ENCODE measurements around the gene LIMCH1.

The LIMCH1 gene

DNA sequence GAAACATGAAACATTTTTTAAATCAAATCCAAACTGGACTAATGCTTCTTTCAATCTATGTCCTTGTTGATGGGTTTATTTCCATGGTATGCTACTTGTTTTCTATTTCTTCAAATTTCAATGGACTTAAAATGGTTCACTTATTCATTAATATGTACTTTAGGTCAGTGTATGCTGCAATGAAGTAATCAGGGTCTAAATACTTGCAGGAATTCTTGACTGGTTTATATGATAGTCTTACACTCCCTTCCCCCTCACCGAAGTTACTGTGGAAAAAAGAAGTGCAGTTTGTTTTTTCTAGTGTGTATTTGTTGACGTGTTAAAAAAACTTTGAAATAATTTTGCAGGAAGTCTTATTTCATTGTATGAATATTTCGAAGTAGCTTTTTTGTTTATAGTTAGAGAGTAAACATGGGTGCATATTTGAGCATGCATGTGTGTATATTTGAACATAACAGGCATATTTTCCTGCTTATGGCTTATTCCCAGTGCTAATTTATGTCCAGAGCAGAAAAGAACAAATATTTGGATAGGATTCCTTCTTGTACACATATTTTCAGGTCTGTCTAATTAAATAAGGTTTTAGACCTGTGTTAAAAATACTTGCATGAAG lies 65.0 kb downstream of the LIMCH1 start:
- Histone ChIP-seq H3K4me1 (ENCODE audit: control insufficient read depth, low read depth, low read length) (no peaks in the 10 kb centered on the region), H2AK5ac (ENCODE audit: low read length) (no peak overlapping the region), H3K9ac (ENCODE audit: low read length) (no peak overlapping the region), H2BK15ac (replicated peaks; ENCODE audit: low read depth) (no peak overlapping the region), H2BK5ac (ENCODE audit: low read length) (no peak overlapping the region), H3K4me2 (ENCODE audit: low read length) (no peak overlapping the region), H3K79me1 (ENCODE audit: low read length) (no peaks in the 10 kb centered on the region), H4K5ac (ENCODE audit: low read length) (no peak overlapping the region), H4K8ac (ENCODE audit: low read depth, low read length) (no peak overlapping the region), H3K36me3 (ENCODE audit: control insufficient read depth, insufficient read depth, low read length) (no peaks in the 10 kb centered on the region), H3K4ac (ENCODE audit: low read depth, low read length) (no peak overlapping the region), H2BK120ac (ENCODE audit: low read depth, low read length) (no peak overlapping the region), H3K56ac (ENCODE audit: low read length) (no peak overlapping the region), H3K4me3 (ENCODE audit: low read length) (no peak overlapping the region), H3K18ac (ENCODE audit: low read length) (no peak overlapping the region), H3K79me2 (ENCODE audit: control insufficient read depth, insufficient read depth, low read length) (no peaks in the 10 kb centered on the region), H3K27ac (ENCODE audit: low read depth, low read length) (no peak overlapping the region), H3K23ac (ENCODE audit: low read length) (no peak overlapping the region), H3K27me3 (ENCODE audit: insufficient read depth, low read length, poor library complexity) (no peaks in the 10 kb centered on the region)
- WGBS (ENCODE audit: extremely low coverage, insufficient coverage, low lambda C conversion rate), result 100% methylated on average over 1 of the region's 3 CpGs
- DNase-seq, result no peak

DNA sequence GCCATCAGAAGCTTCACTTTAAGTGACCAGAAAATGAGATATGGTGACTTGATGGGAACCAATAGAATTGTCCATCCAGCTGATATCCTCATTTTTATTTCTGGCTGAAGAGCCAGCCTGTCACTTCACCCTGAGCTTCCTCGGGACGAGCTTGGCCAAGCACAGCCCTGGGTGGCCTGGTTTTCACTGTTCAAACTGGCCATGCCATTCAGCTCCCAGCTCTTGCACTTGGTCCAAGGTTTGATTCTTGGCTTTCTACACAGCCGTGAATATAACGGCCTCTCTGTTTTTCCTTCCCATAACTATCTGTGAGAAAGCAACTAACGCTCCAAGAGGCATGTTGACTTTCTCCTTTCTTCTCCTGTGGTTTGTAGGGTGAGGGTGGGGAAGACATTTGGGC lies 71.9 kb downstream of the LIMCH1 start:
- Histone ChIP-seq H3K4me2 (ENCODE audit: low read length) (no peak overlapping the region), H2BK15ac (replicated peaks; ENCODE audit: low read depth) (no peak overlapping the region), H3K4me3 (ENCODE audit: low read length) (no peak overlapping the region), H3K27me3 (ENCODE audit: insufficient read depth, low read length, poor library complexity) (peaks cover 4% of the 10 kb centered on the region), H2BK5ac (ENCODE audit: low read length) (no peak overlapping the region), H2AK5ac (ENCODE audit: low read length) (no peak overlapping the region), H3K36me3 (ENCODE audit: control insufficient read depth, insufficient read depth, low read length) (no peaks in the 10 kb centered on the region), H2BK120ac (ENCODE audit: low read depth, low read length) (no peak overlapping the region), H3K23ac (ENCODE audit: low read length) (no peak overlapping the region), H3K18ac (ENCODE audit: low read length) (no peak overlapping the region), H3K56ac (ENCODE audit: low read length) (no peak overlapping the region), H3K4ac (ENCODE audit: low read depth, low read length) (no peak overlapping the region), H4K5ac (ENCODE audit: low read length) (no peak overlapping the region), H3K79me1 (ENCODE audit: low read length) (no peaks in the 10 kb centered on the region), H3K27ac (ENCODE audit: low read depth, low read length) (no peak overlapping the region), H3K9ac (ENCODE audit: low read length) (no peak overlapping the region), H4K8ac (ENCODE audit: low read depth, low read length) (no peak overlapping the region), H3K4me1 (ENCODE audit: control insufficient read depth, low read depth, low read length) (peaks cover 11% of the 10 kb centered on the region), H3K79me2 (ENCODE audit: control insufficient read depth, insufficient read depth, low read length) (no peaks in the 10 kb centered on the region)
- no CpG with 5 or more reads among the region's 5 CpGs for WGBS (ENCODE audit: extremely low coverage, insufficient coverage, low lambda C conversion rate)
- DNase-seq, result no peak

DNA sequence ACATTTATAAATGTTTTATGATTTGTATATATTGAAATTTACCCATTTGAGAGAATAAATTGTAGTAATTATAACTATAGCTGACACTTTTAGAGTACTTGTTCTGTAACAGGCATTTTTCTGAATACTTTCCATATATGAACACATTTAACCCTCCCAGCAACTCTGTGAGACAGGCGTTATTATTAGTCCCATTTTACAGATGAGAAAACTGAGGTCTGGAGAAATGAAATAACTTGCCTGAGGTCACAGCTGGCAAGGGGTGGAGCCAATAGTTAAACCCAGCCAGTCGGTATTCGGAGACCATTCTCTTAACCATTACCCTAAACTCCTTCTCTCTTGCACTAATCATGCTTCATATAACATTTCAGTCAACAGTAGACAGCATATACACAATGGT lies 72.5 kb downstream of the LIMCH1 start:
- Histone ChIP-seq H4K5ac (ENCODE audit: low read length) (no peak overlapping the region), H4K8ac (ENCODE audit: low read depth, low read length) (no peak overlapping the region), H3K27me3 (ENCODE audit: insufficient read depth, low read length, poor library complexity) (peaks cover 4% of the 10 kb centered on the region), H3K36me3 (ENCODE audit: control insufficient read depth, insufficient read depth, low read length) (no peaks in the 10 kb centered on the region), H3K4me3 (ENCODE audit: low read length) (no peak overlapping the region), H3K9ac (ENCODE audit: low read length) (no peak overlapping the region), H3K79me1 (ENCODE audit: low read length) (no peaks in the 10 kb centered on the region), H3K23ac (ENCODE audit: low read length) (no peak overlapping the region), H3K4ac (ENCODE audit: low read depth, low read length) (no peak overlapping the region), H3K4me2 (ENCODE audit: low read length) (no peak overlapping the region), H2BK120ac (ENCODE audit: low read depth, low read length) (no peak overlapping the region), H2BK15ac (replicated peaks; ENCODE audit: low read depth) (no peak overlapping the region), H3K79me2 (ENCODE audit: control insufficient read depth, insufficient read depth, low read length) (no peaks in the 10 kb centered on the region), H2AK5ac (ENCODE audit: low read length) (no peak overlapping the region), H3K18ac (ENCODE audit: low read length) (no peak overlapping the region), H3K56ac (ENCODE audit: low read length) (no peak overlapping the region), H2BK5ac (ENCODE audit: low read length) (no peak overlapping the region), H3K27ac (ENCODE audit: low read depth, low read length) (no peak overlapping the region), H3K4me1 (ENCODE audit: control insufficient read depth, low read depth, low read length) (peaks cover 11% of the 10 kb centered on the region)
- no CpG with 5 or more reads among the region's 3 CpGs for WGBS (ENCODE audit: extremely low coverage, insufficient coverage, low lambda C conversion rate)
- no peak for DNase-seq

DNA sequence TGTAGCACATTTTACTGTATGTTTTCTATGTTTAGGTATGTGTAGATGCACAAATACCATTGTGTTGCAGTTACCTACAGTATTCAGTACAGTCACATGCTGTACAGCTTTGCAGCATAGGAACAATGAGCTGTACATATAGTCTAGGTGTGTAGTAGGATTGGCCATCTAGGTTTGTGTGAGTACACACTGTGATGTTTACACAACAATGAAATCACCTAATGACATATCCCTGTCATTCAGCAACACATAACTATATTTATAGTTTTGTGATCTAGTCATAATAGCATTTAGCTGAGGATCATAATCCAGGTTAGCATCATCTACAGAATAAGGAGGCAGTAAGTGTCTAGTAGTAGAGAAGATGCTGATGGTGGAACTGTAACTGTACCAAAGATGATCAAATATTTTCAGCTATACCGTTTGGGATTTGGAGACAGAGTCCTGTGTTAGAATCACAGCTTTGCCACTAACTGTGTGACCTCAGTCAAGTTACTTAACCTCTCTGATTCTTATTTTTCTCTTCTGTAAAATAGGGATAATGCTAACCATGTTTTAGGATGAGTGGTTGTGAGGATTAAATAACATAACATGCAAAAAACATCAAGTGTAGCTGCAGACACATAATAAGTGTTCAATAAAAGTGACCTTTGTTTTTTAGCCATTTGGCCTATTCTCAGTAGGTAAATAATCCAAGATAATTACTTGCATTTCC lies 73.3 kb downstream of the LIMCH1 start:
- Histone ChIP-seq H3K4me3 (ENCODE audit: low read length) (no peak overlapping the region), H3K79me1 (ENCODE audit: low read length) (no peaks in the 10 kb centered on the region), H3K23ac (ENCODE audit: low read length) (no peak overlapping the region), H3K79me2 (ENCODE audit: control insufficient read depth, insufficient read depth, low read length) (no peaks in the 10 kb centered on the region), H2BK5ac (ENCODE audit: low read length) (no peak overlapping the region), H3K27me3 (ENCODE audit: insufficient read depth, low read length, poor library complexity) (peaks cover 4% of the 10 kb centered on the region), H4K8ac (ENCODE audit: low read depth, low read length) (no peak overlapping the region), H3K4me1 (ENCODE audit: control insufficient read depth, low read depth, low read length) (peaks cover 11% of the 10 kb centered on the region), H4K5ac (ENCODE audit: low read length) (no peak overlapping the region), H2BK15ac (replicated peaks; ENCODE audit: low read depth) (no peak overlapping the region), H3K4me2 (ENCODE audit: low read length) (no peak overlapping the region), H3K9ac (ENCODE audit: low read length) (no peak overlapping the region), H2BK120ac (ENCODE audit: low read depth, low read length) (no peak overlapping the region), H2AK5ac (ENCODE audit: low read length) (no peak overlapping the region), H3K56ac (ENCODE audit: low read length) (no peak overlapping the region), H3K4ac (ENCODE audit: low read depth, low read length) (no peak overlapping the region), H3K36me3 (ENCODE audit: control insufficient read depth, insufficient read depth, low read length) (no peaks in the 10 kb centered on the region), H3K27ac (ENCODE audit: low read depth, low read length) (no peak overlapping the region), H3K18ac (ENCODE audit: low read length) (no peak overlapping the region)
- WGBS (ENCODE audit: extremely low coverage, insufficient coverage, low lambda C conversion rate), result no CpG with 5 or more reads among the region's 1 CpG
- DNase-seq, result no peak

DNA sequence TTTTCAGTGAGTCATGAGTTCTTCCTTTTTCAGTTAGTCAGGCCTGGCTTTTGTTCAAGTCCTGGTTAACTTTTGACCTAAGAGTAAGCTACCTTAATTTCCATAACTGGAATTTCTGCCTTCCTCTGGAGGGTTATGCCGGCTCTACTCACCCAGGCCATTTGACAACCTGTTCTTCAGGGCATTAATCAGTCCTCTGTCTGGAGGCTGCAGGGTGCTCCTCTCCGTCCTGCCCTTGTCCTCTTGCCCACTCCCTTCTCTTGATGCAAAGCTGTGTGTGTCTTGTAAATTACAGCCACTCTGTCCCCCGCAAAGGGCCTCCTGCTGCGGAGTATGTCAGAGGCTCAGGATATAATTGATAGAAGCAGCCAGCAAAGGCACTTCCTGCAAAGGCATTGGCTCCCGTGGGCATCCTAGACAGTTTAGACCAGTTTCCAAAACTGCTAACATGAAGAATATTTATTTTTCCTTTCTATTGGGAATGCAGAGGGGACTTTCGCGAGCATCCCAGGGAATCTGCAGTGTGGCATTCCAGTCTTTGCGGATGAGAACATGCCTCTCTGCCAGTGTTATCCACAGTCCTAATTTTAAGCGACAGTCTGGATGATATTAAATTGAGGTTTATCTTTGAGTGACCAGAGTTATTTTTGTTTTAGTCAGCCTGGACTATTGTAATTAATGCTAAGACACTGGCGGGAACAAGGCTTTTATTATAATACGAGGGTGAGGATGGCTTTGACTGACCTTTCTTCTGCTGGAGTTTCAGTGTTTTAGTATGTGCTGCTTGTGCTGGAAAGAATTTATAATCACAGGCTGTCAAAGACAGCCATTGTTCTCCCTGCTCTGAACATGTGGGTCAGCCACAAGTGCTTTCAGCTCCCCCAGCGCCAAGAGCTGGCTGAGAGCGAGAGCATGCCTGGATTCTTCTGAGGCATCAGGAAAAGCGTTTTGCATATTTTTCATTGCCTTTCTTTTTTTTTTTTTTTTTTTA lies 74.2 kb downstream of the LIMCH1 start:
- Histone ChIP-seq H3K4me1 (ENCODE audit: control insufficient read depth, low read depth, low read length) (peaks cover 11% of the 10 kb centered on the region), H3K23ac (ENCODE audit: low read length) (no peak overlapping the region), H3K56ac (ENCODE audit: low read length) (no peak overlapping the region), H2BK15ac (replicated peaks; ENCODE audit: low read depth) (no peak overlapping the region), H3K4ac (ENCODE audit: low read depth, low read length) (no peak overlapping the region), H3K36me3 (ENCODE audit: control insufficient read depth, insufficient read depth, low read length) (no peaks in the 10 kb centered on the region), H2BK120ac (ENCODE audit: low read depth, low read length) (no peak overlapping the region), H3K27ac (ENCODE audit: low read depth, low read length) (no peak overlapping the region), H3K79me2 (ENCODE audit: control insufficient read depth, insufficient read depth, low read length) (no peaks in the 10 kb centered on the region), H2BK5ac (ENCODE audit: low read length) (no peak overlapping the region), H3K4me3 (ENCODE audit: low read length) (no peak overlapping the region), H3K9ac (ENCODE audit: low read length) (no peak overlapping the region), H3K27me3 (ENCODE audit: insufficient read depth, low read length, poor library complexity) (peaks cover 4% of the 10 kb centered on the region), H2AK5ac (ENCODE audit: low read length) (no peak overlapping the region), H3K79me1 (ENCODE audit: low read length) (no peaks in the 10 kb centered on the region), H4K8ac (ENCODE audit: low read depth, low read length) (no peak overlapping the region), H3K18ac (ENCODE audit: low read length) (no peak overlapping the region), H4K5ac (ENCODE audit: low read length) (no peak overlapping the region), H3K4me2 (ENCODE audit: low read length) (no peak overlapping the region)
- peak; percentile 69 for DNase-seq
- WGBS (ENCODE audit: extremely low coverage, insufficient coverage, low lambda C conversion rate), result no CpG with 5 or more reads among the region's 14 CpGs

Measured in mesendoderm (in vitro differentiated cells).